Stimulated activated CD8-positive, alpha-beta memory T cell treated with anti-CD3 and anti-CD28 coated beads, Interleukin-7, amount 100 ng/mL, for 24 hours (primary cell): Measurements from ENCODE around the gene CD247.

Source experiments
- DNase-seq: peaks from one replicate; pipeline ENCODE4 v3.0.0-alpha.2; 2020; ENCODE audit warnings: low read depth

CD247 gene

GRCh38 chr1:167511374-167511986 lies 6.8 kb downstream of the CD247 start:
- DNase-seq = no peak

- no peak for DNase-seq
Measured at GRCh38 chr1:167510881-167511280, 7.4 kb downstream of the CD247 start.

GRCh38 chr1:167510244-167510643 lies 8.1 kb downstream of the CD247 start:
- no peak for DNase-seq

- DNase-seq = no peak
Measured at GRCh38 chr1:167509587-167509986, 8.7 kb downstream of the CD247 start.

- no peak for DNase-seq
Measured at GRCh38 chr1:167507719-167508118, 10.6 kb downstream of the CD247 start.

GRCh38 chr1:167504467-167504827 lies 13.9 kb downstream of the CD247 start:
- DNase-seq = no peak

GRCh38 chr1:167503626-167504466 lies 14.5 kb downstream of the CD247 start:
- no peak for DNase-seq

- no peak for DNase-seq
Measured at GRCh38 chr1:167502719-167503462, 15.4 kb downstream of the CD247 start.

GRCh38 chr1:167502192-167502551 lies 16.2 kb downstream of the CD247 start:
- DNase-seq = no peak

- DNase-seq = no peak
Measured at GRCh38 chr1:167501515-167502191, 16.7 kb downstream of the CD247 start.

- no peak for DNase-seq
Measured at GRCh38 chr1:167500283-167500860, 18.0 kb downstream of the CD247 start.

- DNase-seq = no peak
Measured at GRCh38 chr1:167499664-167500101, 18.6 kb downstream of the CD247 start.

GRCh38 chr1:167499106-167499505 lies 19.2 kb downstream of the CD247 start:
- DNase-seq = no peak

- DNase-seq = no peak
Measured at GRCh38 chr1:167496797-167497619, 21.3 kb downstream of the CD247 start.

- DNase-seq = no peak
Measured at GRCh38 chr1:167493372-167493771, 25.0 kb downstream of the CD247 start.

- DNase-seq = no peak
Measured at GRCh38 chr1:167492481-167492910, 25.8 kb downstream of the CD247 start.

GRCh38 chr1:167491586-167492461 lies 26.5 kb downstream of the CD247 start:
- DNase-seq = no peak

- DNase-seq = no peak
Measured at GRCh38 chr1:167490765-167491164, 27.6 kb downstream of the CD247 start.

- no peak for DNase-seq
Measured at GRCh38 chr1:167489571-167490340, 28.6 kb downstream of the CD247 start.
